GM21447 (cell line): ENCODE results near the gene RSPH10B2.
A peak's percentile ranks its signal among the peaks of the same experiment; 100 is the strongest.
"Not testable (repeated sequence)": the region's sequence is repeated elsewhere in the genome, so short reads cannot be mapped to it uniquely, and the experiment has no call there.

ENCODE experiments used
- ATAC-seq: cut with Tn5 transposase; IDR thresholded peaks from one replicate; pipeline ENCODE4 v1.9.1; 2021; ENCODE audit not compliant: unreplicated experiment

The RSPH10B2 gene

DNA sequence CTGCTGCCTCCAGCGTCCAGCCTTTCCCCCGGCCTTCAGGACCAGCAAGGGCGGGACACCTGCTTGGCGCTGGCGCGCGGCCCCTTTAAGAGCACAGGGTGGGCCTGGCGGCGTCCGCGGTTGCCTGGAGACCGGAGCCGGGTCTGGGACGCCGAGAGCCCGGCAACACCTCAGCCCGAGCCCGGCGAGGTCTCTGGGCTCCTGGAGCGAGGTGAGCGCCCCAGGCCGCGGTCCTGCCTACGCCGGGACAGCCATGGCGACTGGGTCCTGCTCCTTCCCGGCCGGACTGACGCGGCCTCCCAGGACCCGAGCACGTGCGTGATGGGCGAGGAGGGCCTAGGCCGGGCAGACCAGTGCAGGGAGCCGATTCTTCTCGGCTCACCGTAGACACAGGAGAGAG lies at the start of gene RSPH10B2:
Gene RSPH10B2 (plus strand): TSS at position 140 of the 400 bp plus-strand sequence. CDS start 3,575 bp downstream, outside the sequence.
- ATAC-seq, result not testable (repeated sequence)

DNA sequence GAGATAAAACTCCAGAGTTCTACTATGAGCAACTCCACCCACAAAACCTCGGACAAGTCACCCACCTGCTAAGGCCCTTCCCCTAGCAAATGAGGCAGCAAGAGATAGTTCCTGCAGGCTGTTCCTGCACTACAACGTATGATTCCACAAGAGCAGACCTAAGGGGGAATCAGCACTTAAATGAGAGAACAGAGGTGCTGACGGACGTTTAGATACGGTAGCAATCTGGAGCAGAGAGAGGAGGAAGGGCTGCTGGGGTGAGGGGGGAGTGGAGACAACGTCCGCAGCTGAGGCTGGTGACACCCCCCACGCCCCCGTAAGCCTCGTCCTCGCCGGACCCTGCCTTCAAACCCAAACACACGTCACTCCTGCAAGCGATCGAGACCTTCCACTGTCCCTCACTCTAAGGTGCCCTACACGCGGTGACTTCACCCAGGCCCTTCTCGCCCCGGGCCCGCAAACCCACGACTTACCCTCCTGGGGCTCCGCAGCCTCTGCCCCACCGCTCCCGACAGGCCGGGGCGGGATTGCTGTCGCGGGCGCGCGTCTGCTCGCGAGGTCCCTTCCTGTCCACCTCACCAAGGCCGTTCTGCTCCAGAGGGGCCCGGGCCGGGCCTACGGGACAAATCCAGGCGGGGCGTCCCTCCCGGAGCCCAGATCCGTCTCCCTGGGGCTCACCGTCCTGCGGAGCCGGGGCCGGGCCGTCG lies 47.8 kb upstream of the RSPH10B2 start:
- peak; percentile 35 for ATAC-seq

DNA sequence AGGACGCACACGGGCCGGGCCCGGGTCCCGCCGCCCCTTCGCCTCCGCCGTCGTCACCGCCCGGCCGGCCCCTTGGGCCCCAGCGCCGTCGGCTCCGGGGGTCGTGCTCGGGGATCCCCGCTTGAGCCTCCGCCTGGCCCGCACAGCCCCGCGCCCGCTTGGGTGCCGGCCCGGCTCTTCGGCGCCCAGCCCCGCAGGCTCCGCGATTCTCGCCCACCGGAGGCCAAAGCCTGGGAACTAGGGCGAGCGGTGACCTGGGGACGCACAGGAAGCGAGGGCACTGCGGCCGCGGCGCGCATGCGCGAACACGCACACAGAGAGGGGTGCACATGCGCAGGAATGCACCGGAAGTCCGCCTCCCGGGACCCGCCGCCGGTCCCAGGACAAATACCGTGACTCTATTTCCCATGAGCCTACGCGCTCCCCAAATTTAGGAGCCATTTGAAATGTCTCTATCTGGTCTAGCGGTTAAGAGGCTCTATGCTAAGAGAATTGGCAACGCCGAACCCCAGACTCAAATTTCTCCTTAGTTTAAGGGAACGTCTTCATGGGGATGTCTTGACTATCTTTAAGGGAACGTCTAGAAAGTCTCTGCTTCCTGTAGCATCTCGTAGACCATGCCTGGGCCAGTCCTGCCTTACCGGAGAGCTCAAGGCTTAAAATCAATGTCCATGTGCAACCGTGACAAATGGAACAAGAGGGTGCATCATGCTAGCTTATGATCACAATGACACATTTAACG lies 47.1 kb upstream of the RSPH10B2 start, which contains the start of gene ZNF12:
Gene ZNF12 (minus strand): TSS at position 282 of the 742 bp plus-strand sequence. CDS start 1,774 bp downstream, outside the sequence.
- ATAC-seq, result peak; percentile 90

DNA sequence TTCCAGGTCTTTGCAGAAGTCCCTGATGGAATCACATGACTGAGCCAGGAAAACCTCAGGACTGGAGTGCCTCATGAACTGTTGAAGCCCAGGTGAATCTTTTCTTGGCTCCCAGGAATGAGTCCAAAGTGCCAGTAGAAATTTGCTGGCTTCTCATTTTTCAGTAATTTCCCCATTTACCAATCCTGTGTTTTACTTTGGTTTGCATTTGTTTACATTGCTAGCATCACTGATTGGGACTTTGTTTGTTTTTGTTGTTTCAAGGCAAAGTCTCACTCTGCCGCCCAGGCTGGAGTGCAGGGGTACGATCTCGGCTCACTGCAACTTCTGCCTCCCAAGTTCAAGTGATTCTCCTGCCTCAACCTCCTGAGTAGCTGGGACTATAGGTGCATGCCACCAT lies 45.6 kb upstream of the RSPH10B2 start:
- ATAC-seq, result no peak

DNA sequence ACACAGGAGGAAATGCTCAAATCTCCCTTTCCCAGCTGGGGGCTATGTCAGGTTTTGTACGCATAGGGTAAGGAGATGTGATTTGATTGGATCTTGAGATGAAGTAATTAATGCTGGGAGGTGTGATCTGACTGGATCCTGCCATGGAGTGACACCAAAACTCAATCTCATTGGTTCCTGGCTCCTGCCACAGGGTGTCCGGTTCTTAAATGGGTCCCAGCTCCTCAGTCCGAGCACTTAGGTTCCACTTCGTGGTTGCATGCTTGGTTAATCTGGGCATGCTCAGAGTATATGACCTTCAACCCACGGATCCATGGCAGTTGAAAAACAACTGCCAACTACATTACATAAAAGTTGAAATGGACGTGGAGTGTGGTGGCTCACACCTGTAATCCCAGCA lies 44.1 kb upstream of the RSPH10B2 start:
- no peak for ATAC-seq

DNA sequence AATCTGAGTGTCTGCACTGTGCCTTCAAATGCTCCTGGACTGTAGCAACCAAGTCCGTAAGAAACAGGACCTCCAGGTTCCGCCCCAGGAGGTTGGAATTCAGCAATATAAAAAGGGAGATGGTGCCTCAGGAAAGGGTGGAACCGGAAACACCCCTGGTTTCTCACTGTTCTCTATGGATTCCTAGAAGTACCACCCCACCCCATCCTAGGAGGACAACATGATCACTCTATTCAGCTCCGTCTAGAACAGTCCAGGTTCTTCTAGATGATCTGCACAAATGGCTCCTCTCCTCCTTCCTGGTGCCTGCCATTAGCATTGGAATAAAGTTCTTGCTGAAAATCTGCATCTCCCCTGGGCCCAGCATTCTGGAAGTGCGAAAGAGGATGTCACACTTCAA lies 39.5 kb upstream of the RSPH10B2 start:
- ATAC-seq, result no peak

DNA sequence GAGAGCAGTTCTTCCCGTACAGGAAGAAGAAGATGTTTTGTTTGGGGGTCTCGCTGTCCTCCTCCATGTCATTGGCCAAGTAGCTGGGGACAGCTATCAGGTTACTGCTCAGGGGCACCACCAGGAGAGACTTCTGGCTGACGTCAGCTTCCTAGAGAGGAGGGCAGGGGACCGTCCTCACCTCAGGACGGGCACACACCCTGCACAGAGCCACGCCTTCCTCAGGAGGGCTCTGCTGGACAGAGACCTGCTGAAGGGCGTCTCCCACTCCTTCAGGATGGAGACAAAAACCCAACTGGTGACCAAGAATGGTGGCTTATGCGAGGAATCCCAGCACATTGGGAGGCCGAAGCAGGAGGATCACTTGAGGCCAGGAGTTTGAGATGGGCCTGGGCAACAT lies 38.0 kb upstream of the RSPH10B2 start:
- not testable (repeated sequence) for ATAC-seq

DNA sequence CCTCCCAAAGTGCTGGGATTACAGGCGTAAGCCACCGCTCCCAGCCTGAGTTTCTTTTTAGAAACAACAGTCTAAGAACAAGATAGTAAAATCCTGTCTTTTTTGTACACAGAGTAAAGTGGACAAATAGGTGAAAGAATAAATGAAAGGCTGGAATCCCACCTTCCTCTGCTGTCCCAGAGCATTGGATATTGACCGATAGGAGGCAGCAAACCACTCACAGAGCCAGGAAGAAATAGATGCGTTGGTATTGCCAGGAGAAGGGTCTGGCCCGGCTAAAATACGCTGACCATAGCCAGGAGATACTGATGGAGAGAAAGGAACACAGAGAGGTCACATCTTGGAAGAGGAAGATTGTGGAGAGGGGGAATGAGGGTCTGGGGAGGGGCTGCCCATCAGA lies 35.8 kb upstream of the RSPH10B2 start:
- ATAC-seq, result no peak

DNA sequence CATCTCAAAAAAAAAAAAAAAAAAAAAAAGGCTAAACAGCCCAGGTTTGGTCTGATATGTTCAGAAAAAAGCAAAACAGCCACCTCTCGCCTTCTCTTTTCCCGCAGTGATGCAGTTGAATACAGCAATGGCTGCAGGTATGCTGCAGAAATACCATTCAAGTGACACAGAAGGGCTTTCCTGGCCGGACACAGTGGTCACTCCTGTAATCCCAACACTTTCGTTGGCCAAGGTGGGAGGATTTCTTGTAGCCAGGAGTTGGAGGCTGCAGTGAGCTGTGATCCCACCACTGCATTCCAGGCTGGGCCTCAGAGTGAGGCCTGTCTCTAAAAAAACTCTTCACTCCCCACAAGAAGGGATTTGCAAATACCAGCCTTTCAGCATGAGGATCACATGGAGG lies 29.6 kb upstream of the RSPH10B2 start:
- ATAC-seq, result not testable (repeated sequence)

DNA sequence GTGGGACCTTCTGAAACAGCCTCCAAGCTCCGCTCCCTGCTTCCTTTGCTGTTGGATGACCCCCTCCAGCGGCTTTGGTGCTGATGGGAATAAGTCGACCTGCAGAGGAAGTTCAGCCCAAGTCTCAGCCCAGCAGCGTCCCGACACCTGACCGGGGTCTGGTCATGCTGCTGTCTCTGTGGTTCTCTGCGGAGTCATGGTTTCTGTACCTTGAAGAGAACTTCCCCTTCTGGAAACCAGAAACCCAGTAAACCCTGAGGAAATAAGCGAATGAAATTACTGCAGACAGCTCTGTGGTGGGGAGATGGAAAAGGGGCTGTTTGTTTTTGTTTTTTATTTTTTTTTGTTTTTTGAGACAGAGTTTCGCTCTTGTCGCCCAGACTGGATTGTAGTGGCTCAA lies 28.9 kb upstream of the RSPH10B2 start:
- peak; percentile 74 for ATAC-seq

DNA sequence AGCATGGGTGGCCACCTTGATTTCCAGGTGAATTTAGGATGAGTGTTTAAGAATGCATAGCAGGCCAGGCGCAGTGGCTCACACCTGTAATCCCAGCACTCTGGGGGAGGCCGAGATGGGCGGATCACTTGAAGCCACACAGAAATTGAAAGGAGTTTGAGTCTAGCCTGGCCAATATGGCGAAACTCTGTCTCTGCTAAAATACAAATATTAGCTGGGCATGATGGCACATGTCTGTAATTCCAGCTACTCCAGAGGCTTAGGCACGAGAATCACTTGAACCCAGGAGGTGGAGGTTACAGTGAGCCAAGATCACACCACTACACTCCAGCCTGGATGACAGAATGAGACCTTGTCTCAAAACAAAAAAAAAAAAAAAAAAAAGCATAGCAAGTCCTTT lies 27.6 kb upstream of the RSPH10B2 start:
- ATAC-seq, result not testable (repeated sequence)

DNA sequence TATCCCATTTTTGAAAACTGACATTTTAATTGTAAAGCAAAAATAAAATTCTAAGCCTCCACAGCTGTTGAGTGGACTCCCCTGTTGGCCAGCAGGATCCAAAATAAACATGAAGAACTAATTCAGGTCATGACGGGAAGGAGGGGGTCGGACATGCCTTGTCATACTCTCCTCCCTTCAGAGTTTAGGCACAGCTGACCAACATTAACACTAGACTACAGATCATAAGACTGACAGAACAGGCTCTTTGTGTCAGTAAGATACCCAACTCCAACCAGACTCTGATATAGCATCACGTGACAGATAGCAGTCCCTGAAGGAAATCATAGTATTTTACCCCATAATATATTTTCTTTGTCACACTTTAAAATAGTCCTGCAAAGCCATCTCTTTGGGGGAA lies 26.2 kb upstream of the RSPH10B2 start:
- ATAC-seq, result no peak

DNA sequence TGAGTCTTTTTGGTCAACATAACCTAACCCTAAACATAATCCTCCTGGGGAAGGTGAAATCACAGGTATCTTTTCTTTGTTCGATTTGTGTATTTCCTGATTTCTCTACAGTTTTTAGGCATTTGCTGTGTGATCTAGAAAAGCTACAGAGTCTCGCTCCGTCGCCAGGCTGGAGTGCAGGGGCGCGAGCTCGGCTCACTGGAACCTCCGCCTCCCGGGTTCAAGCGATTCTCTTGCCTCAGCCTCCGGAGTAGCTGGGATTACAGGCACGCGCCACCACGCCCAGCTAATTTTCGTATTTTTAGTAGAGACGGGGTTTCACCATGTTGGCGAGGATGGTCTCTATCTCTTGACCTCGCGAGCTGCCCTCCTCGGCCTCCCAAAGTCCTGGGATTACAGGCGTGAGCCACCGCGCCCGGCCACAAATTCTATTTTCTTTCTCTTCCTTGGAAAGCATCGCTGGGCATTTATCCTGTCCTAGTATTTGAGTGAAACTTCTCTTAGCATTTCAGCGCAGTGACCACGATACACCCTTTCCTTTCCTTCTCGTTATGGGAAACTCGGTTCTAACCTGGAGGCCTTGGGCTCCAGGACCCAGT lies 24.9 kb upstream of the RSPH10B2 start:
- ATAC-seq, result not testable (repeated sequence)

DNA sequence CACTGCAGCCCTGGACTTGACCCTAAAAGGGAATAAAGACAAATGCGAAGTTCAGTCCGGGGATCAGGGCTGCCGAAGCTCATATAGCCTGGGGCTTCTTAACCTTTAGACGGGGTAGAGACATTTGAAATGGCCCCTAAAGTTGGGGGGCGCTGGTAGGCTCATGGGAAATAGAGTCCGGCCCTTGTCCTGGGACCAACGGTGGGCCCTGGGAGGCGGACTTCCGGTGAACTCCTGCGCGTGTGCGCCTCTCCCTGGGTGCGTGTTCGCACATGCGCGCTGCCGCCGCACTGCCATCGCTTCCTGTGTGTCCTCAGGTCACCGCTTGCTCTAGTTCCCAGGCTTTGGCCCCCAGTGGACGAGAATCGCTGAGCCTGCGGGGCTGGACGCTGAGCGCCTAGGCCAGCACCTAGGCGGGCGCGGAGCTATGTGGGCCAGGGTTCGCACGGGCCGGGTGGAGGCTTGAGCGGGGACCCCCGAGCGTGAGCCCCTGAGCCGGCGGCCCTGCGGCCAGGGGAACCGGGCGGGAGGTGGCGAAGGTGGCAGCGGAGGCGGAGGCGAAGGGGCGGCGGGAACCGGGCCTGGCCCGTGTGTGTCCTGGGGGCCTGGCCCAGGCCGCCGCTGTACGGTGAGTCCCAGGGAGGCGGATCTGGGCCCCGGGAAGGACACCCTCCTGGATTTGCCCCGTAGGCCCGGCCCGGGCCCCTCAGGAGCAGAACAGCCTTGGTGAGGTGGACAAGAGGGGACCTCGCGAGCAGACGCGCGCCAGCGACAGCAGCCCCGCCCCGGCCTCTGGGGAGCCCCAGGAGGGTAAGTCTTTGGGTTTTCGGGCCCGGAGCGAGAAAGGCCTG lies 24.2 kb upstream of the RSPH10B2 start:
- peak; percentile 88 for ATAC-seq

DNA sequence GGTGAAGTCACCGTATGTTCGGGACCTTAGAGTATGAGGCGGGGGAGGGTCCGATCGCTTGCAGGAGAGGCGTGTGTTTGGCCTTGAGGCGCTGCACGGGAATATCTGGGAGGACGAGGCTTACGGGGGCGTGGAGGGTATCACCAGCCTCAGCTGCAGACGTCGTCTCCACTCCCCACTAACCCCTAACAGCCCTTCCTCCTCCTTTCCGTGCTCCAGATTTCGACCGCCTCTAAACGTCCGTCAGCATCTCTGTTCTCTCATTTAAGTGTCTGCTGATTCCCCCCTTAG lies 23.6 kb upstream of the RSPH10B2 start:
- ATAC-seq, result no peak

DNA sequence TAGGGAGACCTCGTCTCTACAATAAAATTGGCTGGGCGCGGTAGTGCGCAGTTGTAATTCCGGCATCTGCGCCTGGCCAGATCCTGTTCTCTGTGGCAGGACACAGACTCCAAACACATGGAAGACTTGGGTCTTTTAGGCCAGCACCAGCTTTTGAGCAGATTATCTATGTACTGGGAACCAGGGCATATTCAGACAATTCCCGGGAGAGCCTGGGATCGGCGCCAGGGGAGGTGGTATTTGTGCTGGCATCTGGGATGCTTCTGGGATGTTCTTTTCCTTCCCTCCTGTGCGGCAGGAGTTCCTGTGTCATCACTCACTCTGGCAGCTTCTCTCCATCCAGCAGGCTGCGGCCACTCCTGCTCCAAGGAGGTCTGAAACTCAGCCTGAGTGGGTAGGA lies 15.5 kb upstream of the RSPH10B2 start:
- ATAC-seq, result not testable (repeated sequence)

DNA sequence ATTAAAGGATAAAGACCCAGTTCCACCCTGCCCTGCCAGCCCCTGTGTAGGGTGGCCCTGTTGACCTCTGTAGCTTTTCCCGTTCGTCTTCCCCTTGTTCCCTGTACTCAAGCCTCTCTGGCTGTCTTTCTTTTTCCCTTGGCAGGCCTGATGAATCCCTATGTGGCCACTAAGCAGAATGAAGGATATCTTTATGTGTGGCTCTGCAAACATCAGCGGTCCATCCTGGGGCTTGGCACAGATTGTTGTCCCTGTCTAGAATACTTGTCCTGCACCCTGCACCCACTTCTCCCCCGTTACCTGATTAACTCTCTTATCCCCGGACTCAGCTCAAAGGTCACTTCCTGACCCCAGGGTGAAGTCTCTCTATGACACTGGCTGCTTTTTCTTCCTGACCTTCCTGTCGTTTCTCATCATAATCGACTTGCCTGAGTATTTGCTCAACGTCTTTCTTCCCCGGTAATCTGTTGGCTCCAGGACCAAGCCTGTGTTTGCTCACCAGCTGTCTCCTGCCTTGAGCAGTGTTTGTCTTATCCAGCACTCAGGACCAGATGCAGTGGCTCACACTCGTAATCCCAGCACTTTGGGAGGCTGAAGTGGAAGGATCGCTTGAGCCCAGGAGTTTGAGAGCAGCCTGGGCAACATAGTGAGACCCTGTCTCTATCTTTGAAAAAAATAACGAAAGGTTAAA lies 9.3 kb upstream of the RSPH10B2 start:
- not testable (repeated sequence) for ATAC-seq

DNA sequence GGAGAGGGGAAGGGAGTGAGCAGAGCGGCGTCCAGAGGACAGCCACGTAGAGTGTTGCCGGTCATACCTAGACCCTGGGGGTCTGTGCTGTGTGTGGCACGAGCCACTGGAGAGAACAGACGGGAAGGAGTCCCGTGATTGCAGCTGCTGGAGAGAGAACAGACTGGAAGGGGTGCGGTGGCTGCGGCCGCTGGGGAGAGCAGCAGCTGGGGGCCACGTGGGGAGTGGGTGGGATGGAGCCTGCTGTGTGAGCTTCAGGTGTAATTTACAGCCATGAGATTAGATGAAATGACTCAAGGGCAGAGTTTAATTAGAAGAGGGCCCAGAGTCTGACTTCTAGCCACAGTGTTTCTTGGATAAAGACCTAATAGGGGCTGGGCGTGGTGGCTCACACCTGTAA lies 4.6 kb upstream of the RSPH10B2 start:
- not testable (repeated sequence) for ATAC-seq

DNA sequence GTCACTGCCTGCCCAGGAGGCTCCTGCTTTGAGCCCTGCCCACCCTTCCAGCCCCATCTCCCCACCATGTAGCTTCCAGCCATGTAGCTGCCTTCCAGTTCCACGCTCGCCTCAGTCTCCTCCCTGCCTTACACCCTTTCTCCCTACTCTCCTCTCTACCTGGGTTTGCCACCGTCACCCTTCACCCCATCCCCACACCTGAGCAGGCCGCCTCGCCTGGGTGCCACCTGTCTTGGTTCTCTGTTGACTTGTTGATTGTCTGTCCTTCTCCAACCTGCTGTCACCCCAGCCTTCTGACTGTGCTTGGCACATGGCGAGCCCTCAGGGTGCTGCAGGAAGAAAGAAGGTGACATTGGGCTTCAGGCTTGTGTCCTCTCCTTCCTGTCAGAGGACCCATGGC lies 3.7 kb upstream of the RSPH10B2 start:
- not testable (repeated sequence) for ATAC-seq

DNA sequence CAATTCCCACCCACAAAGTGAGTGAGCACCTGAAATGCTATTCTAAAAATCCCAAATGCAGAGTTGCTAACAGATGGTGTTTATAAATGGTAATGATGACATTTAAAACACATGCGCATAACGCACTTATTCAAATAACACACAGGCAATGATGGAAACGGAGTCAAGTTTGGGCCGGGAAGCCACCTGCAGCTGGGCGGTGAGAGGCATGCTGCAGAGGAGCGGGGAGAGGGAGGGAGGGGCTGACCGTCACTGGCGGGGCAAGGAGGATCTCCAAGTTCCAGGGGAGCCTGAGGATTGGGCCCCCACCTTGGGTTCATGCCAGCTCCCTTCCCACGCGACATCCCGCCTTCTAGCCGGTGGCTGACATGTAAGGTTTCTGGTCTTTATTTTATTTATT lies 7.3 kb downstream of the RSPH10B2 start:
- ATAC-seq, result not testable (repeated sequence)

DNA sequence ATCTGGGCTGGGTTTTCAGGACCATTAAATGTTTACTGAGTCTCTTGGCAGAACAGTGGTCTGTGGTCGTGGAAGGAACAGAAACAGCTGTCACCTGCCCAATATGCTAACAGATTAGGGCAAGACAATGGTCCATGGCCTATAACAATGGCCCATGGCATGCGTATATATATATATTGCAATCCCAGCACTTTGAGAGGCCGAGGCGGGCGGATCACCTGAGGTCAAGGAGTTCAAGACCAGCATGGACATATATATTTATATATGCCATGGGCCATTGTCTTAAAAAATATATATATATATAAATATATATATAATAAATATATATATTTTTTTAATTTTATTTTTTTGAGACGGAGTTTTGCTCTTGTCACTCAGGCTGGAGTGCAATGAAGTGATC lies 27.7 kb downstream of the RSPH10B2 start:
- not testable (repeated sequence) for ATAC-seq
